HG02763 (cell line): Measurements from ENCODE around the gene MUTYH.
"Not testable (repeated sequence)": the region's sequence is repeated elsewhere in the genome, so short reads cannot be mapped to it uniquely, and the experiment has no call there.

Source experiments
- ATAC-seq: cut with Tn5 transposase; IDR thresholded peaks from one replicate; pipeline ENCODE4 v1.9.1; 2021; ENCODE audit warnings: mild to moderate bottlenecking, moderate library complexity; ENCODE audit not compliant: unreplicated experiment

Gene MUTYH

DNA sequence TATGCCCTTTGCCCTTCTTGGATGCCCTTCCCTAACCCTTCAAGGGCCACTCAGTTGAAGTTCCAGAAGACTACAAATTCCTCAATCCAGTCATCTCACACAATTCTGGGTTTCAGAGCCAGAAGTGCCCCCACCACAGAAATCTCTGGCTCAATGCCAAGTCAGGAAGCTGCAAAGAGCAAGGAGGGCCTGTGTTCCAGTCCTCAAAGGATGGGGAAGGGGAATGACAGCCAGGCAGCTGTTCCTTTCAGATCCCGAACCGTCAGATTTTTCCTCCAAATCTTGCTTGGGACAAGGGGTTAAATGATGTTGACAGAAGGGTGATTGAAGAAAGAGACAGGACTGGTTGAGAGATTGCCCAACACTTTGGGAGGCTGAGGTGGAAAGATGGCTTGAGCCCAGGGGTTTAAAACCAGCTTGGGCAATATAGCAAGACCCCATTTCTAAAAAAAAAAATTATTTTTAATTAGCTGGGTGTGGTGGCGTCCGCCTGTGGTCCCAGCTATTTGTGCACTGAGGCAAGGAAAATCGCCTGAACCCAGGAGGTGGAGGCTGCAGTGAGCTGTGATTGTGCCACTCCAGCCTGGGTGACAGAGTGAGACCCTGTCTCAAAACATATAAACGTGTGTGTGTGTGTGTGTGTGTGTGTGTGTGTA, 14.3 kb downstream of the MUTYH start:
- no peak for ATAC-seq

DNA sequence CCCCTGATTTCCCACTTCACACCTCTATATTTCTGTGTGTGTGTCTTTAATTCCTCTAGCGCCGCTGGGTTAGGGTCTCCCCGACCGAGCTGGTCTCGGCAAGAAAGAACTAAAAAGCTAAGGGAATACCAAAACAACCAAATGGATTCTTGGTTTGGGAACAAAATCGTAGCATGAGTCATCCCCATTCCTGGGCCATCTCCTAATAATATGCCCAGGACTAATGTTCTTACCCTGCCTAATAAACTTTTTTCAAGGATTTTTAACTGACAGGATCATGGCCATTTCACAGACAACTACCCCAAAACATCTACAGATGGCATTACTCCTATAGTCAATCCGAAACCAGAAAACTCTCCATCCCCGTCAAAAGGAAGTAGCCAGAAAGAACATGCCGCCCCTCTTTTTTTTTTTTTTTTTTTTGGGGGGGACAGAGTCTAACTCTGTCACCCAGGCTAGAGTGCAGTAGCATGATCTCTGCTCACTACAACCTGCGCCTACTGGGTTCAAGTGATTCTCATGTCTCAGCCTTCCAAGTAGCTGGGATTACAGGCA, 17.7 kb downstream of the MUTYH start:
- ATAC-seq: no peak

DNA sequence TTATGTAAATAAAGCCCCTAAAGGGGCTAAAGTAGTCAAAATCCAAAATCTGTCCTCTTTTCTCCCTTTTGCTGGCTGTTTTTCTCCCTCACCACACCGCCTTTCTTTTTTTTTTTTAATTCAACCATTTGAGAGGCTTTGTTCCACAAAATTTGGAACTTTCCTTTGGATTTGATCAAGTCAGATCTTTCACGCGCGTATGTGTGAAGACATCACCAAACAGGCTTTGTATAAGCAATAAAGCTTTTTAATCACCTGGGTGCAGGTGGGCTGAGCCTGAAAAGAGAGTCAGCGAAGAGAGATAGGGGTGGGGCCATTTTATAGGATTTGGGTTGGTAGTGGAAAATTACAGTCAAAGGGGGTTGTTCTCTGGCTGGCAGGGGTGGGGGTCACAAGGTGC, 18.8 kb downstream of the MUTYH start:
- no peak for ATAC-seq

DNA sequence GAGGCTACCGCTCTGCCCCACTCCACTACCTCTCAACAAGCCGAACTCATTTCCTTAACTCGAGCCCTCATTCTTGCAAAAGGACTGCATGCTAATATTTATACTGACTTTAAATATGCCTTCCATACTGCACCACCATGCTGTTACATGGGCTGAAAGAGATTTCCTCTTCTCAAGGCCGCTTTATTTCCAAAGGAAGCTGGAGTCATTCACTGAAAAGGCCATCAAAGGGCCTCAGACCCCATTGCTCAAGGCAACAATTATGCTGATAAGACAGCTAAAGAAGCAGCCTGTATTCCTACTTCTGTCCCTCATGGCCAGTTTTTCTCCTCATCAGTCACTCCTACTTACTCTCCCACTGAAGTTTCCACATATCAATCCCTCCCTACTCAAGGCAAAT, 20.5 kb downstream of the MUTYH start:
- no peak for ATAC-seq

DNA sequence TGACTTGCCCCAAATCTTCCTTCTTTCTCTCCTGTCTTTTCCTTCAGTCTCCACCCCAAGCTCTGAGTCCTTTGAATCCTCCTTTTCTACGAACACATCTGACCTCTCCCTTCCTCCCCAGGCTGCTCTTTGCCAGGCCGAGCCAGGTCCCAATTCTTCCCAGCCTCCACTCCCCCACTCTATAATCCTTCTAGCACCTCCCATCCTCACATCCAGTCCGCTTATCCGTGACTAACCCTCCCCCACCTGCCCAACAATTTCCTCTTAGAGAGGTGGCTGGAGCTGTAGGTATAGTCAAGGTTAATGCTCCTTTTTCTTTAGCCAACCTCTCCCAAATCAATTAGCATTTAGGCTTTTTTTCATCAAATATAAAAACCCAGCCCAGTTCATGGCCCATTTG, 23.1 kb downstream of the MUTYH start:
- no peak for ATAC-seq

DNA sequence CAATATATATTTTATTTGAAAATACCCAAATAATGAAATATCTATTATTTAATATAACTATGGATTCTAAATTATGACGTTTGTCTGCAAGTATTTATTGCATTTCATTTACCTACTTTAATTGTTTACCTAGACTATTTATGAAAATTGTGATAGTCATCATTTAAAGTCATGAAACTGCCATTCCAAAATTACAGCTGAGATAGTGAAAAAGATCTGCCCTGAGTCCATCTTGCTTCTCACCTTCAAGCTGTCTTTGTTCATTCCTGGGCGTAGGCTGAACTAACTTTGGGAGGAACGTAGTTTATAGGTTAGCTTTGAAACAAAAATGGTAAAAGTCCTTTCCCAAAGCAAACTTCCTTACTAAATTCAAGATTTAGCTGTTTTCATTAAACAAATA, 26.0 kb downstream of the MUTYH start:
- ATAC-seq: no peak

DNA sequence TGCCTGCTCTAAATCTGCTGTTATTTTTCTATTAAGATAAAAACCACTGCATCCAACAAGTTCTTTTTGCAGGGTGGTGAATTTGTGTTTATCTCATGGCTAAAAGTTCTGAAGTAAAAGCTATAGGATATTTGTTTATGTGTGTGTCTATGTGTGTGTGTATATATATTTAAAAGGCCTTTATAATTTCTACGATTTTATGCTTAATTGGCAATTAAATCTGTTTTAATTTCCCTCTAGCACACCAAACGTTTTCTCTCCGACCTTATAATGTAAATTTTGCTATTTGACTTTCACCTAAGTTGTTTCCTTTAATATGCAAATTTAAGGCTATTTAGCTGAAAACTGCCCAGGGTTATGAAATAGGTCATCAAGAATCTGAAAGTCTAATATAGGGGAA, 33.3 kb downstream of the MUTYH start:
- no peak for ATAC-seq

DNA sequence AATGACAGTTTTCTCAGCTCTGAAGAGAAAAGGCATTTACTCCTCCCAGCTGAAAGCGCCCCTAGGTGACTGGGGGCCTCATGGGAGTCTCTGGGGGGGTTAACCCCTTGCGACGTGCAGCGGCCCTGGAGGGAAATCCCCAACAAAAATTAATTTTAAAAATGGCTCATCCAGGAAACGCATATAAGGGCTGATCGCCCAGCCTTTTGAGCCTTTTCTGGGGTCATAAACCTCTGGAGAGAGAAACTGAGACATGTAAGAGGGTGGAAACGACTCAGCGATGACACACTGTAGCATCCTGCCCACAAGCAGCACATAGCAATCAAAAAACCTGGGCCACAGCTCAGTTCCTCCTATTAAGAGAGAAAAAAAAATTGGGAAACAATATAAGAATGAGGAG, 33.9 kb downstream of the MUTYH start:
- no peak for ATAC-seq

DNA sequence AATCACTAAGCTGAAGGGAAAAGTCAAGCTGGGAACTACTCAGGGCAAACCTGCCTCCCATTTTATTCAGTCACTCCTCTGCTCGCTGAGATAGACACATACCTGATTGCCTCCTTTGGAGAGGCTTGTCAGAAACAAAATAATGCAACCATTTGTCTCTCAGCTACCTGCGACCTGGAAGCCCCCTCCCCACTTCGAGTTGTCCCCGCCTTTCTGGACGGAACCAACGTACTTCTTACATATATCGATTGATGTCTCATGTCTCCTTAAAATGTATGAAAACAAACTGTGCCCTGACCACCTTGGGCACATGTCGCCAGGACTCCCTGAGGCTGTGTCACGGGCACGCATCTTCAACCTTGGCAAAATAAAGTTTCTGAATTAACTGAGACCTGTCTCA, 35.0 kb downstream of the MUTYH start:
- ATAC-seq: no peak

DNA sequence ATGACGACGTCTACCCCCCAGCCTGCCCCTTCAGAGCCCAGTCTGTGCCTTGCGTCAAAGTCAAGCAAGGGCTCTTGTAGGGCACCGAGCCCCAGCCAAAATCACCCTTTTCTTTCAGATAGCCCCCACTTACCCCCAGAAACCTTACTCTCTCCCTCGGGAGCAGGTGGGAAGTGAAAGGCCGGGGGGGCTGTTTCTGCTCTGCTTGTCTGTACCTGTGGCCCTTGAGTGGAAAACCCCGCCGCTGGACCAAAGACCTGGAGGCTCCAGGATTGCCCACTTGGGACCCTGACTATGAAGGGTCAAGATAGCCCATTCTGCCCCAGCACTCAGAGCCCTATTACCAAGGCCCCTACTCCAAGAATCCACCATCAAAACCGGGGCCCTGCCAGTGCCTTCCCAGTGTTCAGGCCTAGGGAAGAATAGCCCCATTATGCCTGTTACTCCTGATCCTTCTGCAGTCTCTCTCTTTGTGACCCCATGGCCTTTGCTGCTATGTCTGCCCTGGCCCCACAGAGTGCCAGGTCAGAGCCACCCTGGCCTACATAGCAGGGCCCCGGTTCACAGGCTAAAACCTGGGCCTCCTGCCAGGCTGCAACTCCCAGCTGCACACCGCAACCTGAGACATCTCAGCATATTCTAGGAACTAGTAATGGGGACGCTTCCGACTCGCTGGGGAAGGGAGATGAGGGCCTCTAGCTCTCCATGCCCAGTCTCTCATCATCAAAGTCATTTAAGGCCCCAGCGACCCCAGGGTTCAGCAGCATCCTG, 35.7 kb downstream of the MUTYH start:
- ATAC-seq: no peak

DNA sequence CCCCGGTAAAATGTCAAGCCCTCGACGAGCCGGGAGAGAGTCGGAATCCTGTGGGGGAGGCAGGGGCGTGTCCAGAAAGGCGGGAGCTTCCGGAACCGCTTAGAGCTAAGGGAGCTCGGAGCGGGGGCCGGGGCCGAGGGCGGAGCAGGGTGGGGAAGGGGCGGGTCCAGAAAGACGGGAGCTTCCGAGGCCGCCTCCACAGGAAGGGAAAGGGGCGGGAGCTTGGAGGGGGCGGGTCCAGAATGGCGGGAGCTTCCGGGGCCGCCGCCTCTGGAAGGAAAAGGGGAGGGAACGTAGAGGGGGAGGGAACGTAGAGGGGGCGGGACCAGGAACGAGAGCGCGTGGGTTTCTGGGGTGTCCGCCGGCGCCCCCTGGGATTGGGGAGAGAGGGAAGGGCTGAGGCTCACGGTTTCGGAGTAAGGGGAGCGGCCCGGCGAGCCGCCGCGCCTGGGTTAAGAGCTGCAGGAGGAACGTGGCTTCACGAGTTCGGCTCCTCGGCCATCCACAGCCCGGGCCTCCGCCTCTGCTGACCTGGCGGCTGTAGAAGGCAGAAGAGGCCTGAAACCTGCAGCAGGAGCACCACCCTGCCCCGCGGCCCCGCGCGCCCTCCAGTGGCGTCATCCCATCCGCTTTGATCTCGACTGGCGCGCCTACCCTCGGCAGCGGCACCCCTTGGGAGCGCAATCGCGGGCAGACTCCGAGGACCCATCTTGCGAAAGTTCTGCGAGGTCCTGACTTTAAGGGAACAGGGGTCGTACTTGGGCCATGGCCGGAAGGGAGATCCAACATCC, 36.5 kb downstream of the MUTYH start:
- peak; percentile 74 for ATAC-seq

DNA sequence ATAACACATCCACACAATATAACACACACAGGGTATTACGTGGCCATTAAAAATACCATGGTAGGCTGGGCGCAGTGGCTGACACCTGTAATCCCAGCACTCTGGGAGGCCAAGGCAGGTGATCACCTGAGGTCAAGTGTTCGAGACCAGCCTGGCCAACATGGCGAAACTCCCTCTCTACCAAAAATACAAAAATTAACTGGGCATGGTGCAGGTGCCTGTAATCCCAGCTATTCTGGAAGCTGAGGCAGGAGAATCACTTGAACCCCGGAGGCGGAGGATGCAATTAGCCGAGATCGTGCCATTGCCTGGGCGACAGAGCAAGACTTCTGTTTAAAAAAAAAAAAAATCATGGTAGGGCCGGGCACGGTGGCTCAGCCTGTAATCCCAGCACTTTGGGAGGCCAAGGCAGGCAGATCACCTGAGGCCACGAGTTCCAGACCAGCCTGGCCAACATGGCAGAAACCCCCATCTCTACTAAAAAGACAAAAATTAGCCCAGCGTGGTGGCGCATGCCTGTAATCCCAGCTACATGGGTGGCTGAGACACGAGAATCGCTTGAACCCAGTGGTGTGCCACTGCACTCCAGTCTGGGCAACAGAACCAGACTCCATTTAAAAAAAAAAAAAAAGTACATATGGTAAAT, 37.6 kb downstream of the MUTYH start:
- ATAC-seq: no peak

DNA sequence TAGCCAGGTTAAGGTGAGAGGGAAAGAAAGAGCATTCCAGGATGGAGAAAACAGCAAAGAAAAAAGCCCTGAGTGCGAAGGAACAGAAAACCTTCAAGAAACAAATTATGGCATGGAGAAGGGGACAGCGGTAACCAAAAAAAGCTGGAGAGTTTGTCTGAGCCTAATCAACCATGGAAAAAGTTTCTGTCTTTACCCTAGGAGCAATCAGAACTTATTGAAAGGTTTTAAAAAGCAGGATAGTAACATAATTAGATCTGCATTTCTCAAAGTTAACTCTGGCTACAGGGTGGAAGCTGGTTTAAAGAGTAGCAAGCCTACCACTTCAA, 39.6 kb downstream of the MUTYH start:
- ATAC-seq: no peak

DNA sequence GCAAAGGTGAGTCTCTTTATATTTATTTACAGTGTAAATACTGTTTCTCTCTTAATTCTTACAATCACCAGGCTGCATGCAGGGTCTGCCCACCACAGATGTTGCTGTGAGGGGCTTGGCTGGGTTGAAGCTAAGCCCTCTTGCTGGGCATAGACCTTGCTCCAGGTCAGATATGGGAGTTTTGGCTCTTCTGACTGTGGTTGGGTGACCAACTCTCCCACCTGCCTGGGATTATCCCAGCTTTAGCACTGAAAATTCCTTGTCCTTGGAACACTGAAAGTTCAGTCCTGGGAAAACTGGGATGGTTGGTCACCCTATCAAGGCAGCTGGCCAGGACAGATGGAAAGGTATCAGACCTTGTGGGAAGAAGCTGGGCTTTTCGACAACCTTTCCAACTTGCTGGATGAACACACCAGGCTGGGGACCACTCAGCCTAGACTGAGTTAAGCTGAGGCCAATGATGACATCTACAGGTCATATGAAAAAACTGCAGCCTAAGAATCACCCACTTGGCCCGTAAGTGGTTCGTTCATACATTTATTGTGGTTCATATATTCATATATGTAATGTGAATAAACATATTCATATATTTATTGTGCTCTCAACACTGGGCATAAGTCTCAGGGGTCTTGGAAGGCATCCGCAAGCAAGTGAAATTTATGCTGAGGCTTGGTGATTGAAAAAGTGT, 40.1 kb downstream of the MUTYH start:
- ATAC-seq: no peak

DNA sequence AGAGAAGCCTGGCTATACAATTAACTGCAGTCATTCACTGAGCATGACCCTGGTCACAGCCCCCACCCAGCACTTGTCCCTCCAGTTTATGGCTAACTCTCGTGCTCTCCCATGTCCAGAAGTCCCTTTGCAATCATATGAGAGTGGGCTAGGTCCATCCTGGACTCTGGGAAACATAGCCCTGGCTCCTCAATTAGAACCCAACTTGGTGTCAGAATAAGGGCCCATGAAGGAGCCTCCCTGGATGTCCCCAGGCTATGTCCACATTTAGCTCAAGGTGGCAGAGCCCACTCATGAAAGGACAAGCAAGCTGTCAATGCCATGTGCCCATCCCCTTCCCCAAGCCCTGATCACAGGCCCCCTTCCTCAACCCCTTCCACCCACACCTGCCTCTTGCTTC, 40.9 kb downstream of the MUTYH start:
- no peak for ATAC-seq

DNA sequence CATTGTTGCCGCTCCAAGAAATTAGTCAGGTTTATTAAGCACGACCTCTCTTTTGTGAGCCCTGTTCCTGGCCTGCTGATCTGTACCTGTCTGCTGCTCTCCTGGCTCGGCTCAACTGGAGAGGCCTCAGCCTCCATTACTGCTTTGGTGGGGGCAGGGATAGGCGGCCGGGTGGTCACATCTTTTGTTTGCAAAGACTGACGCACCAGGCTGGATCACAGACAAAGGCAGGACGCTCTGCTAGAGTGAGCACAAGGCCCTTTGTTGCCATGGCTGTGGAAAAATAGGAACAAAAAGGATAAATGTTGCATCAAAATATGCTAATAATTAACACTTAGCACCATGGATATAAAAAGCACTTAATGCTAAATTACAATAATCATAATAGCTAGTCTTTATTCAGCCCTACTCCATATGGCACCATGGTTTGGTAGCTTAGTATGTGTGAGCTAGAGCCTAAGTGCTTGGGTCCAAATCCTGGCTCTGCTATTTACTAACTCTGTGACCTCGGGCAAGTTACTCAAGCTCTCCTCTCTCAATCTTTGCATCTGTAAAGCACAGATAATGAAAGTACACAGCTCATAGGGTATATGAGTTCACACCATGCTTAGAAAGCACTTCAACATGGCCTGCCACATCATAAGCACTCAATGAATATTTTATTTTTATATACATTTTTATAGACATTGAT, 42.4 kb downstream of the MUTYH start:
- ATAC-seq: no peak

DNA sequence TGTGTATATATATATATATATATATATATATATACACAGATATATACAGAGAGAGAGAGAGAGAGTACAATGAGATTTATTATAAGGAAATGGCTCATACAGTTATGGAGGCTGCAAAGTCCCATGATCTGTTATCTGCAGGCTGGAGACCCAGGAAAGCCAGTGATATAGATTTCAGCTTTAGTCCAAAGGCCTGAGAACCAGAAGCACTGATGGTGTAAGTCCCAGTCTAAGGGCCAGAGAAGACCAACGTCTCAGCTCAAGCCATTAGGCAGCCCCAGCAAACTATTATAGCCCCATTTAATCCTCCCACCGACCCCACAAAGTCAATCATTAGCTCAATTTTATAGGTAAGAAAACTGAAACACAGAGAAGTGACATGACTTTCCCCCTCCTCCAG, 48.5 kb downstream of the MUTYH start:
- no peak for ATAC-seq

DNA sequence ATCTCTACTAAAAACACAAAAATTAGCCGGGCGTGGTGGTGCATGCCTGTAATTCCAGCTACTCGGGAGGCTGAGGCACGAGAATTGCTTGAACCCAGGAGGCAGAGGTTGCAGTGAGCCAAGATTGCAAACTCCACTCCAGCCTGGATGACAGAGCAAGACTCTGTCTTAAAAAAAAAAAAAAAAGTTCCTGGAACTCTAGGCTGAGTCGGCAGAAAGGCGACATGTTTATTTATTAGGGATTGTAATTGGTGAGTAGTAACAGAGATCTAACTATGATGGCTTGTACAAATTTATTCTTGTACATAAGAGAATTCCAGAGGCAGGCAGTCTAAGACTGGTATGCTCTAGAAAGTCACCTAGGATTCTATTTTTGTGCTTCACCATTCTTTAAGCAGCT, 49.2 kb downstream of the MUTYH start:
- not testable (repeated sequence) for ATAC-seq

DNA sequence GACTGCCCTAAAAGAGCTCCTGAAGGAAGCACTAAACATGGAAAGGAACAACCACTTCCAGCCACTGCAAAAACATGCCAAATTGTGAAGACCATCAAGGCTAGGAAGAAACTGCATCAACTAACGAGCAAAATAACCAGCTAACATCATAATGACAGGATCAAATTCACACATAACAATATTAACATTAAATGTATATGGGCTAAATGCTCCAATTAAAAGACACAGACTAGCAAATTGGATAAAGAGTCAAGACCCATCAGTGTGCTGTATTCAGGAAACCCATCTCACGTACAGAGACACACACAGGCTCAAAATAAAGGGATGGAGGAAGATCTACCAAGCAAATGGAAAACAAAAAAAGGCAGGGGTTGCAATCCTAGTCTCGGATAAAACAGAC, 53.7 kb downstream of the MUTYH start:
- not testable (repeated sequence) for ATAC-seq

DNA sequence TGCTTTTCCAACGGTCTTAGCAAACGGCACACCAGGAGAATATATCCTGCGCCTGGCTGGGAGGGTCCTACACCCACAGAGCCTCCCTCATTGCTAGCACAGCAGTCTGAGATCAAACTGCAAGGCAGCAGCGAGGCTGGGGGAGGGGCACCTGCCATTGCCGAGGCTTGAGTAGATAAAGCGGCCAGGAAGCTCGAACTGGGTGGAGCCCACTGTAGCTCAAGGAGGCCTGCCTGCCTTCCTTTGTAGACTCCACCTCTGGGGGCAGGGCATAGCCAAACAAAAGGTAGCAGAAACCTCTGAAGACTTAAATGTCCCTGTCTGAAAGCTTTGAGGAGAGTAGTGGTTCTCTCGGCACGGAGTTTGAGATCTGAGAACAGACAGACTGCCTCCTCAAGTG, 55.4 kb downstream of the MUTYH start:
- ATAC-seq: not testable (repeated sequence)
